ENCODE data around the gene TMOD4.

The TMOD4 gene

GRCh38 chr1:151175041-151175741, 590 bp downstream of the TMOD4 start:
- DNase-seq (ENCODE audit: low spot score), result no peak

DNA sequence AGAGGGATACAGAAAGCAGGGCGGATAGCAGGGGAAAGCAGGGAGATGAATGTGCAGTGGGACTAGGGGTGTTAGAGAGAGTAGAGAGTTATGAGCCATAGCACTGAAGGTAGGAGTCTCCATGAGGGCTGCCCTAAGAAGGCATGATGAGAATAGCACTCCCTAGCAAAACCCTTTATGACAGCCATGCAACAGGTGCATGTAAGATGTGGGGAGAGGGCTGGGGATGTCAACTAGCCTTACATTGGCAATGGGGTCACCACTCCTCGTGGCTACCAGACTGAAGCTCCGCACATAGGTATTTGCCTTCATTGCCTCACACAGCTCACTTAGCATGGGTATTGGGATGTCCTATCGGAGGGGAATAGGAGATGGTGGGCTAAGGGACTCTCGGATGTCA, 4.6 kb downstream of the TMOD4 start:
- DNase-seq (ENCODE audit: low spot score), result no peak

DNA sequence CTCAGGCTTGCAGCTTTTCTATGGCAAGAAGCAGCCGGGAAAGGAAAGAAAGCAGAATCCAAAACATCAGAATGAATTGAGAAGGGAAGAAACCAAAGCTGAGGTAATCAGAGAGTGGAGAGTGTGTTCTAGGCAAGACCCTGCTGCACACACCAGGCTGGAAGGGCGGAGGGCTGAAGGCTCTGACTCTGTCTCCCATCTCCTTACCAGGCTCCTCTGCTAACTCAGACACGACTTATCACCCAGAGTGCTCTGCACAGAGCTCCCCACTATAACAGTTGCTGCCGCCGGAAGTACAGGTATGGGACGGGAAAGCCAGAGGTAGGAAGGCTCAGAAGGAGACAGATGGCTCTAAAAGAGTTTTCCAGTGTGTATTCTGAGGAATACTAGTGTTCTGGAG, 8.7 kb downstream of the TMOD4 start:
- DNase-seq (ENCODE audit: low spot score), result no peak

GRCh38 chr1:151166505-151166956, 9.2 kb downstream of the TMOD4 start:
- no peak for DNase-seq (ENCODE audit: low spot score)

DNA sequence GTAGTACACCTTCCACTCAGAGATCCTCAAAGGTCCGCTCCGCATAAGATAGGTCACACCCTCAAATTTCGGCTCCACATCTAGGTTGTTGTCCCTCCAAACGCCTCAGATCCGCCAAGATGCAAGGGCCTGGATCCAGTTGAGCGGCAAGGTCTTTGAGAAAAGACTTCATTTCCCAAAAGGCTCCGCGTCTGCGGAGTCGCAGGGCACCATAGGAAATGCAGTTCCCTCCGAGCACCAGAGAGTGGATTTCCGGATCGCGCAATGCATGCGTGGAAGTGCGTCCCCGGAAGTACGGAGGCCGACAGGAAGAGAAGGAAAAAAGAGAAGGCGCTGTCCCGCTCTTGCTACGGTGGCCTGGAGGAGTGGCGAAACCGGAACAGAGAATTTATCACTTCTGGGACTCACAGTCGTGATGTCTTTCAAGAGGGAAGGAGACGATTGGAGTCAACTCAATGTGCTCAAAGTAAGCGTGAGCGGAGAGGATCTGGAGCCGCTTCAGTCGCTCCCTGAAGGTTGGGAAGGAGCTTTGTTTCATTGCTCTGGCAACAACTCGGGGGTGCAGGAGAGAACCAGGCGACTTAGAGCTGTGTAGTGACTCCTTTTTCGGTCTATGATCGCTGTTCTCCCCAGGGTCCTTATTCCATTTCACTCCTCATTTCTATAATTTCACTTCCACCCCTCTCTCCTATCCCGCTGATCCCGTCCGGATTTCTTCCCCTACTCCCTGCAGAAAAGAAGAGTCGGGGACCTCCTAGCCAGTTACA, 9.9 kb downstream of the TMOD4 start, which contains the start of the genes LYSMD1 and SCNM1:
Gene LYSMD1 (minus strand): TSS at position 165 of the 767 bp plus-strand sequence. CDS start 644 bp downstream, outside the sequence.
Gene SCNM1 (plus strand): TSS at position 407 of the 767 bp plus-strand sequence. CDS start 9 bp downstream, at position 416.
- peak; percentile 87 for DNase-seq (ENCODE audit: low spot score)

DNA sequence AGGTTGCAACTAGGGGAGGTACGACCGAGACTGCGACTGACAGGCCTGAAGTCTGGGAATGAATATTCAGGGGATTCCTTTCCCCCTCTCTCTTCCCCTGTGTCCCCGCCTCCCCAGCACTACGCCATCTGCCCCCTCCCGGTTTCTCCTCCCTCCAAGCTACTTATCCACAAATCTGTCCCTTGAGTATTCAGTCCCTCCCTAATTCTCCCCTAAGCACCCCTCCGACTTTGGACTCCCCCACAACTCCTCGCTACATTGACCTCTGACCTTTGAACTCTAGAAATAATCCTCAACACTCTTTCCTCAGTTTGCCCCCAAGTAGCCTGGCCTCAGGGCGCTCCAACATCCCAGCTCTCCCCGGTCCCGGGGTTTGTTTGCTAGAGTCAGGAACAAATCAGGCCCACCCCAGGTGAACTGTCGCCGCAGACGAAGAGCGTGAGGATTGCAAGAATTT, 10.5 kb downstream of the TMOD4 start:
- DNase-seq (ENCODE audit: low spot score), result peak; percentile 38

DNA sequence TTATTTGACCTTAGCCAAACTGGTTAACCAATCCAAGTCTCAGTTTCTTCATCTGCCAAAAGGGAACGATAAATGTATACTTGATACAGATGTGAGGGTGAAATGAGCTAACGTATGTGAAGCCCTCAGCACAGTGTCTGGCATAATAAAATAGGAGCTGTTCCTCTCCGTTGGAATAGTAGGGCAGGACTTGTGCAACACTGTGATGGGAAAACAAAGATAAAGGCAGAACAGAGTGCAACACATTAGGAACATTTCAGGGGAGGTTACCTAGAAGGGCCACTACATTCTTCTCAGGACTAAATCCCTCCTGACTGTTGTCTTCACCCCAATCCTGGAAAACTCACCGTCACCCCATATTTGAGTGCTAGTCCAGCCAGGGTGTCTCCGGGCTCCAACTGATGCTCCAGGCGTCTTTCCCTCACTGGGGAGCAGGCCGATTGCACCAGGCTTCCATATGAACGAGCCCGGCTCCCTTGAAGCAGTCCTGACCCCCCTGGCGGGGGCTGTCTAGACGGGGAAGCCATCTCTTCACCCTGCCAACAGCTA, 11.0 kb downstream of the TMOD4 start:
- DNase-seq (ENCODE audit: low spot score), result no peak

GRCh38 chr1:151159373-151159772, 16.4 kb downstream of the TMOD4 start:
- DNase-seq (ENCODE audit: low spot score), result no peak

- DNase-seq (ENCODE audit: low spot score), result no peak
Measured at GRCh38 chr1:151158751-151159251, 17.0 kb downstream of the TMOD4 start.

GRCh38 chr1:151158326-151158725, 17.5 kb downstream of the TMOD4 start:
- DNase-seq (ENCODE audit: low spot score), result no peak

GRCh38 chr1:151157067-151157531, 18.7 kb downstream of the TMOD4 start:
- no peak for DNase-seq (ENCODE audit: low spot score)

- DNase-seq (ENCODE audit: low spot score), result no peak
Measured at GRCh38 chr1:151156515-151156819, 19.3 kb downstream of the TMOD4 start, which contains the start of gene TNFAIP8L2. TNFAIP8L2 (plus strand) TSS chr1:151156649; CDS start chr1:151158698, 2,049 bp downstream.

- no peak for DNase-seq (ENCODE audit: low spot score)
Measured at GRCh38 chr1:151147665-151148064, 28.1 kb downstream of the TMOD4 start.

DNA sequence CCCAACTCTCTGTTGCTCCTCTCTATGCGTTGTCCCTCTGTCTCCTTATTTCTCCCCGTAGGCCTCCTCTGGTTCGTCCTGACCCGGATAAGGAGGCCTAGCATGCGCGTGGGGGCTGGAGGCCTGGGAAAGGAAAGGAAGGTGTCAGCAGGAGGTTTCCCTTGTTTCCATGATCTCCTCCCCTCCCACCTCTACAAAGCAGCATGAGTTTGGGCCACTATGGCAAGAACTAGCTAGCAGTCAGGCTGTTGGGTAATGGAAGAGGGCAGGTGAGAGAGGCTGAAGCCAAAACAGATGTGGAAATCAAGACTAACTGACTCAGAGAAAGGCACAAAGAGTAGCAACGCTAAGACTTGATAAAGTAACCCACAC, 28.7 kb downstream of the TMOD4 start:
- no peak for DNase-seq (ENCODE audit: low spot score)

GRCh38 chr1:151146412-151147131, 29.2 kb downstream of the TMOD4 start, which contains the start of gene SEMA6C:
SEMA6C (minus strand) TSS chr1:151146631; CDS start chr1:151142621, 4,010 bp downstream.
- peak; percentile 93 for DNase-seq (ENCODE audit: low spot score)

DNA sequence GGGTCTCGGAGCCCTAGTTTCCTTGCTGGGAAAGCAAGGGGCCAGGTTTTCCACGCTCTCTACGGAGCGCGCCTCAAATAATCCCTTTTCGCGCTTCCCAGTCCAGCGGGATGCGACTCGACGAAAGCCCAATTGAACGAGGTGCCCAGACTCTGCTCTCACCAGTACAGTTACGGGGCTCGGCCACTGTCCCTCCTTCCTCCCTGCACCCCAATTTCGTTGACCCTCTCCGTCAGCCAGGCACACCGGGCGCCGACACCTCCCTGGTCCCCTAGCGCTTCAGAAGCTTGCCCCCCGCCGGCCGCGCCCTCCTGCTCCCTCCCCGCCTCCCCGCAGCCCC, 29.7 kb downstream of the TMOD4 start:
- no peak for DNase-seq (ENCODE audit: low spot score)

DNA sequence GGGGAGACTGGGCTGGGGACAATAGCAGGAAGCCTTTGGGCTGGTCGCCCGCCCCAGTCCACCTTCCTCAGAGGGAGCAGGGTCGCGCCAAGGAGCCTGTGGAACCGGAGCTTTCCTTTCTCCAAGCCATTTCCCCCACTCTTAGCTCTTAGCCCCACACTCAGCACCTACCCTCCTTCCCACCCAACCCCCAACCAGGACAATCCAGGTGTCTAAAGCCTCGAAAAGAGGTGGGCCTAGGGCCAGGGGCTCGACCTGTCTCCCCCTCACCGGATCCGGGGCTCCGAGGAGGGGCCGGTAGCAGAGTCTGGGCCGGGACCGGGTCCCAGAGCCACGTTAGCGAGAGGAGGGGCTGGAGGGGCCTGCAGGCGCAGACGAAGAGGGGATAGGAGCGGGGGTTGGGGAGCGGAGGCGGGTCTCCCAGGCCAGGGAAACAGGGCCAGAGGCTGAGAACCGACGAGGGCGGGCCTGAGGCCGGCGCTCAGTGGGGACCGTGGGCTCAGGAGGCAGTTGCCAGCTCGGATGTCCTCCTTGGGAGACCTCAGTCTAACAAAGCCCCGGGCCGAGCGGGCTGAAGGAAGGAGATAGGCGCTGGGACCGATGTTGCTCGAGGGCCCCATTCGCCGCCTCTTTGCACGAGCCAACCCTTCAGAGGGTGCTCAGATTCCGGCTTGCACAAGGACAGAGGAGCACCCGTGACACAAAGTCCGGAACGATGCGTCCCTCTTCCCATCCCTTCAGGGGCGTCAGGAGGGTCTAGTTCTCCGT, 30.3 kb downstream of the TMOD4 start:
- no peak for DNase-seq (ENCODE audit: low spot score)

DNA sequence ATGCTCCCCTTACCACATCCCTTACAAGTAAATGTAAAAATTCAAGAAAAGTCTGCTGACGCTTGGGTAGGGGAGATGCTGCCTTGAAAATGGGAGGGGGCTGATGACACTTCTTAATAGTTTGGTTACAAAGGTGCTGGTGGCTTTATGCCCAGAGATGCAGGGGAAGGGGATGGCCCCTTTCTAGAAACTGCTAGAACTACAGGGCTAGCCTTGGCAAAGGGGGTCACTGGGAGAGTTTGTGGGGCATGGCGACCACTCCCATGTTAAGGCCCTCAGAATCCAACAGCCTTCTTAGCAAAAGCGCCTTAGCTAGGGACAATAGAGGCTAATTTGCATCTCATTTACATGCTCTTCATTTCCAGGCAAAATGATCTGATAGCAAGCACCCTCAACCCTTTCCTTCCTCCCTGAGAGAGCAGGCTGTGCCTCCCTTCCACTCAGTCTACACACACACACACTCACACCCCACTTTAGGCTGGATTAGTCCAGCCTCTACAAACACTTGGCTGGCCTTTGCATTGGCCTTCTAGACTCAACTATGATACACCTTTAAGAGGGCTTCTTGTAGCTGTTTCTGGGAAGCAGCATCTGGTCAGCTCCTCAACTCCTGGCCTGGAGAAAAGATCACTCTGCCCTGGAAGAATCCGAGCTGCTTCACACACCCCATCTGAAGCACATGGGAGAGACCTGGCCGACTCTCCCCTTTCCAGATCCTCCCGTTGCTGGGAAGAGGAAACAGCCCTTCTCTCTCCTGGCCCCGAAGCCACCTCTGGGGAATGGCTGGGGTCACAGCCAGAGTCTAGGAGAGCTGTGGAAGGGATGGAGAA, 31.1 kb downstream of the TMOD4 start:
- no peak for DNase-seq (ENCODE audit: low spot score)

GRCh38 chr1:151143986-151144385, 31.8 kb downstream of the TMOD4 start:
- no peak for DNase-seq (ENCODE audit: low spot score)

DNA sequence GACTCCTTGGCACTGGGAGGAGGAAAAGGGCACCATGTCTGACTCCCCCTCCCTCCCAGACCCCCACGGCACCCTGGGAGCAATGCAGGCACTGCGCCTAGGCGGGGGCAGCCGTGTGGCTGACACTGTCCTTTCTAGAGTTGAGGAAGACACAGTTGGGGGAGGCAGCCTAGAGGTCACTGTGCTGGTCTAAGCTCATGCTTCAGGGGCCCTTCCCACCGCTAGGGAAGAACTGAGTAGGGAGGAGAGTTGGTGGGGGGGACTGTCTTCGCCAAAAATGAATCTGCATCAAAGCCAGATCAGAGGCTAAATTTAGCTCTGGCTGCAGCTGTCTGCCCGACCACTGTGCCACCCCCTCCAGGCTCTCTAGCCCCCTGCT, 32.7 kb downstream of the TMOD4 start:
- DNase-seq (ENCODE audit: low spot score), result no peak
